ENCODE data around the gene CACNA2D3.

The CACNA2D3 gene

GRCh38 chr3:54772051-54772450 is 649.7 kb downstream of the CACNA2D3 start:
- FAIRE-seq, result no peak

- FAIRE-seq, result no peak
Observed at GRCh38 chr3:54772746-54773145, 650.4 kb downstream of the CACNA2D3 start.

GRCh38 chr3:54773271-54773670 is 650.9 kb downstream of the CACNA2D3 start:
- FAIRE-seq, result no peak

- FAIRE-seq, result no peak
Observed at GRCh38 chr3:54776601-54777000, 654.2 kb downstream of the CACNA2D3 start.

GRCh38 chr3:54777141-54777540 is 654.8 kb downstream of the CACNA2D3 start:
- no peak for FAIRE-seq

GRCh38 chr3:54780336-54780735 is 658.0 kb downstream of the CACNA2D3 start:
- no peak for FAIRE-seq

- FAIRE-seq, result no peak
Observed at GRCh38 chr3:54781728-54782127, 659.4 kb downstream of the CACNA2D3 start.

- FAIRE-seq, result no peak
Observed at GRCh38 chr3:54783611-54784010, 661.3 kb downstream of the CACNA2D3 start.

GRCh38 chr3:54784021-54784420 is 661.7 kb downstream of the CACNA2D3 start:
- no peak for FAIRE-seq

GRCh38 chr3:54785976-54786375 is 663.6 kb downstream of the CACNA2D3 start:
- FAIRE-seq, result no peak

- no peak for FAIRE-seq
Observed at GRCh38 chr3:54790051-54790450, 667.7 kb downstream of the CACNA2D3 start.

GRCh38 chr3:54791501-54792156 is 669.3 kb downstream of the CACNA2D3 start:
- no peak for FAIRE-seq

- FAIRE-seq, result no peak
Observed at GRCh38 chr3:54792584-54792983, 670.2 kb downstream of the CACNA2D3 start.

- no peak for FAIRE-seq
Observed at GRCh38 chr3:54793171-54793570, 670.8 kb downstream of the CACNA2D3 start.

GRCh38 chr3:54797111-54797510 is 674.8 kb downstream of the CACNA2D3 start:
- no peak for FAIRE-seq

GRCh38 chr3:54800478-54800877 is 678.1 kb downstream of the CACNA2D3 start:
- FAIRE-seq, result no peak

GRCh38 chr3:54801977-54802376 is 679.6 kb downstream of the CACNA2D3 start:
- no peak for FAIRE-seq

GRCh38 chr3:54810401-54810800 is 688.0 kb downstream of the CACNA2D3 start:
- FAIRE-seq, result no peak

GRCh38 chr3:54814224-54814623 is 691.9 kb downstream of the CACNA2D3 start:
- FAIRE-seq, result no peak

GRCh38 chr3:54817628-54818027 is 695.3 kb downstream of the CACNA2D3 start:
- FAIRE-seq, result no peak

- FAIRE-seq, result no peak
Observed at GRCh38 chr3:54818486-54818885, 696.1 kb downstream of the CACNA2D3 start.

GRCh38 chr3:54818942-54819341 is 696.6 kb downstream of the CACNA2D3 start:
- no peak for FAIRE-seq

GRCh38 chr3:54819946-54820345 is 697.6 kb downstream of the CACNA2D3 start:
- FAIRE-seq, result no peak

GRCh38 chr3:54822206-54822605 is 699.9 kb downstream of the CACNA2D3 start:
- no peak for FAIRE-seq

- no peak for FAIRE-seq
Observed at GRCh38 chr3:54826251-54826691, 703.9 kb downstream of the CACNA2D3 start.

Data from G401.6 (cell line).